Tibial nerve (tissue), 4 donors: ENCODE results near the gene SLC38A10.

Source experiments
- EP300 ChIP-seq, 2 donors: sonication (generic); formaldehyde crosslinking; IDR thresholded peaks; one replicate each; pipeline ENCODE4 v1.6.1; 2017; ENCODE audit warnings: antibody characterized with exemption in 2 of 2, mild to moderate bottlenecking in 1 of 2
- POLR2A ChIP-seq, 2 donors: fragments of 450-650 bp; IDR thresholded peaks; one replicate each; pipeline ENCODE4 v1.6.1; 2017; ENCODE audit warnings: antibody characterized with exemption in 2 of 2, mild to moderate bottlenecking in 2 of 2, moderate library complexity in 2 of 2
- TF ChIP-seq, protein P1 (sequence below), 5 experiments: fragments of 200-600 bp in 3 of 5; fragments of 450-650 bp in 2 of 5; sonication (generic) in 3 of 5; IDR thresholded peaks; one replicate each; pipeline ENCODE4 v1.5.1; 2016 to 2019; ENCODE audit warnings: antibody characterized with exemption in 5 of 5, mild to moderate bottlenecking in 3 of 5, moderate library complexity in 2 of 5

GRCh38 chr17:81257533-81257932, 37.6 kb downstream of the SLC38A10 start:
- TF ChIP-seq, protein P1, sequence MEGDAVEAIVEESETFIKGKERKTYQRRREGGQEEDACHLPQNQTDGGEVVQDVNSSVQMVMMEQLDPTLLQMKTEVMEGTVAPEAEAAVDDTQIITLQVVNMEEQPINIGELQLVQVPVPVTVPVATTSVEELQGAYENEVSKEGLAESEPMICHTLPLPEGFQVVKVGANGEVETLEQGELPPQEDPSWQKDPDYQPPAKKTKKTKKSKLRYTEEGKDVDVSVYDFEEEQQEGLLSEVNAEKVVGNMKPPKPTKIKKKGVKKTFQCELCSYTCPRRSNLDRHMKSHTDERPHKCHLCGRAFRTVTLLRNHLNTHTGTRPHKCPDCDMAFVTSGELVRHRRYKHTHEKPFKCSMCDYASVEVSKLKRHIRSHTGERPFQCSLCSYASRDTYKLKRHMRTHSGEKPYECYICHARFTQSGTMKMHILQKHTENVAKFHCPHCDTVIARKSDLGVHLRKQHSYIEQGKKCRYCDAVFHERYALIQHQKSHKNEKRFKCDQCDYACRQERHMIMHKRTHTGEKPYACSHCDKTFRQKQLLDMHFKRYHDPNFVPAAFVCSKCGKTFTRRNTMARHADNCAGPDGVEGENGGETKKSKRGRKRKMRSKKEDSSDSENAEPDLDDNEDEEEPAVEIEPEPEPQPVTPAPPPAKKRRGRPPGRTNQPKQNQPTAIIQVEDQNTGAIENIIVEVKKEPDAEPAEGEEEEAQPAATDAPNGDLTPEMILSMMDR (IDR thresholded peaks at IDR 0.05), result no peak
- no peak for TF ChIP-seq POLR2A (IDR thresholded peaks at IDR 0.05)
- no peak for TF ChIP-seq EP300 (IDR thresholded peaks at IDR 0.05)
